ENCODE results near the gene FAM53B.

Gene FAM53B

DNA sequence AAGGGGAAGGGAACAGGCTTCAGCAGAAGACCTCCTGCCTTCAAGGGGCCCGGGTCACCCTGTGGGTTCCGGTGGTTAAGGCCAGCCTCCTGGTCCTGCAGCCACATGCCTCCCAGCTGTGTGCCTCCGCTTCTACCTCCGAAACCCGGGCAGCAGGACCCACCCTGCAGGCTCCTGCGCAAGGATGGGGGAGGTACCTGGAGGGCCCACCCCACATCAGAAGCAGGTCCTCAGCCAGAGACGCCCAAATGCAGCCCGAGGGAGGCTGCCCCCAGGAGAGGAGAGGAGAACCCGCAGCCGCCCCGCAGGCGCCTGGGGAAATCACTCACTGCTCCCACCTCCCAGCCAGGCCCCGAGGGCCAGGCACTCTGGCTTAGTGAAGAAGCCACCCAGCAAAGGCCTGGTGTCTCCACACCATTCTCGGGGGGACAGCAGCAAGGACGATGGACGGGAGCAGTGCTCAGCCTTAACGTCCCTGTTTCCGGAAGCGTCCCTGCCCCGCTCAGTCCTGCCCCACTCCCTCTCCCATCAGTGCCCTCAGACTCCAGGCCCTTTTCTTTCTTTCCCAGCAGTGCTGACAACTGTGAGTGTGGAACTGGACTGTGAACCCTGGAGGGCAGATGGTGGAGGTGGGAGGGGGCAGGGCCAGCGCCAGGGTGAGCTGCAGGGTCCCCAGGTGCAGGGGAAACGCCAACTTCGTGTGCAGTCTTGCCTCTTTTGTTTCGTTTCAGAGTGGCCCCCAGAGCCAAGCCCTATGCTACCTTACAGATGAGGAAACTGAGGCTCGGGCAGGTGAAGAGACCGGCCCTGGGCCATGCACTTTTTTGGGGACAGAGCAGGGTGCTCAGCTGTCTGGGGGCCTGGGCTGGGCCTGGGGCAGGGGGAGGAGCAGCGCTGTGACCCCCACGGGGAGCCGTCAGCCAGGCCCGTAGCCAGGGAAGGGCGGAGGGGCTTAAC is 138.0 kb downstream of the FAM53B start:
- no peak for DNase-seq

DNA sequence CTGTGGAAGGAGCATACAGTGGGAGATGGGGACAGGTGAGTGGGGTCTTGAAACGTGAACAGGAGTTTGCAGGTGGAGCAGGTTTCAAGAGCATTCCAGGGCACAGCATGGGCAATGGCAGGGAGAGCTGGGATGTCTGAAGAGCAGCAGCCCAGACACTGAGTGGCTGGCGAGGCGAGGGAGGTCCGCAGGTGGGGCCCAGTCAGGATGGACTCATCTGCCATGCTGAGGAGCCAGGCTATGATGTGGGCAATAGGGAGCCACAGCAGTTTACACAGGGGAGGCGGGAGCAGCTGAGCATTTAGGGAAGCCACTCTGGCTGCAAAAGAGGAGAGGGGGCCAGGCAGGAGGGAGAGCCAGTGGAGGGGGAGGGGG is 138.7 kb downstream of the FAM53B start:
- no peak for DNase-seq

DNA sequence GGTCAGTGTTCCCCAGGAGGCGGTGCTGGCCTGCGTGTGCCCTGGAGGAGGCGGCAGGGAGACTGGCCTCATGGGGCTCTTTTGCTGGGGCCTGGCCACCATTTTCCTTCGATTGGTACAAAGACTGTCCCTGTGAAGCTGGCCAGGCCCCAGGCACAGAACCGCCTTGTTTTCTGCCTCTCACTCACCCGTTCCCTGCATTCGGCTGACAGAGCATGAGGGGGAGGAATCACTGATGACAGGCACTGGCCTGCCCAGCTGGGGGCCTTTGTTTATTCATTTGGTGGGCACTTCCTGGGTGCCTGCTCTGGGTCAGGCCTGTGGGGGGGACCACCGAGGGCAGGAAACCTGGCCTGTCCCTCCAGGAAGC is 139.2 kb downstream of the FAM53B start:
- no peak for DNase-seq

- no peak for DNase-seq
Measured at GRCh38 chr10:124604214-124605000, 139.8 kb downstream of the FAM53B start.

- DNase-seq: no peak
Measured at GRCh38 chr10:124603376-124604213, 140.6 kb downstream of the FAM53B start.

GRCh38 chr10:124602646-124603365 is 141.4 kb downstream of the FAM53B start:
- no peak for DNase-seq

DNA sequence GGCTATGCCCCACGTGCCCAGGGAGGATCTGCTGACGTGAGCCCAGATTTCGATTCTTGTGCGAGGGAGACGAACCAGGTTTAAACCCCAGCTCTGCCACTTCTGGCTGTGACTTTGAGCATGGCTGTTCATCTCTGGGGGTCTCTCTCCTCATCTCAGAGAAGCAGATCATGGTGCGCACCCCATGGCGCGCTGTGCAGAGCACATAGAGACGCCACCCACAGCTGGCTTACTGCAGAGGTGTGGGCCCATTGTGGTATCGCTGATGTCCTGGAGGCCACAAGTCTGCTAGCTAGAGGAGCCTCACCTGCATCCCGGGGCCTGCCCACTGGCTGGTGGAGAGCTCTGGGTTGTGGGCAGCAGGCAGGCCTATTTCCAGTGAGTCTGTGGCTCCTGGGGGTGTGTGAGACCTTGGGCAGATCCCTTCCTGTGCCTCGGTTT is 142.0 kb downstream of the FAM53B start:
- DNase-seq: no peak

GRCh38 chr10:124601431-124602120 is 142.6 kb downstream of the FAM53B start:
- no peak for DNase-seq

GRCh38 chr10:124601016-124601415 is 143.2 kb downstream of the FAM53B start:
- no peak for DNase-seq

GRCh38 chr10:124600051-124600880 is 143.9 kb downstream of the FAM53B start:
- DNase-seq: no peak

DNA sequence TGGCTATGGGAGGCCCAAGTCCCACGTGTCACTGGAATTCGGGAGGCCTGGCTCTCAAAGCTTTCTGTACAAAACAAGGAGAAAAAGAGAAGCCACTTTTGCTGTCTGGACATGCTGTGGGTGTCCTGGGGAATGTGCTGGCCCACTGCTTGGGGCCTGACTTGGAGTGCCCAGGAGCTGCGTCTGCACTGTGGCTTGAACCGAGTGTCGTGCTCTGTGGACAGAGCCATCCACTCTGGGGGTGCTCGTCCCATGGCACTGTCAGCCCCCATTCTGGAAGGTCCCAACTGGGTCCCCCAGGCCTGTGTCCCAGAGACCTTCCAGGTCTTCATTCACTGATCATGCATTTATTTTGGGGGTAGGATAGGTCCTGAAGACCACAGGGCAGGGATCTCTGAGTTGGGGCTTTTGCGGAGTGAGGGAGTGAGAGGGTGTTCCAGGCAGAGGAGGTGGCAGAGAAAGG is 144.6 kb downstream of the FAM53B start:
- no peak for DNase-seq

- DNase-seq: no peak
Measured at GRCh38 chr10:124598773-124599587, 145.2 kb downstream of the FAM53B start.

DNA sequence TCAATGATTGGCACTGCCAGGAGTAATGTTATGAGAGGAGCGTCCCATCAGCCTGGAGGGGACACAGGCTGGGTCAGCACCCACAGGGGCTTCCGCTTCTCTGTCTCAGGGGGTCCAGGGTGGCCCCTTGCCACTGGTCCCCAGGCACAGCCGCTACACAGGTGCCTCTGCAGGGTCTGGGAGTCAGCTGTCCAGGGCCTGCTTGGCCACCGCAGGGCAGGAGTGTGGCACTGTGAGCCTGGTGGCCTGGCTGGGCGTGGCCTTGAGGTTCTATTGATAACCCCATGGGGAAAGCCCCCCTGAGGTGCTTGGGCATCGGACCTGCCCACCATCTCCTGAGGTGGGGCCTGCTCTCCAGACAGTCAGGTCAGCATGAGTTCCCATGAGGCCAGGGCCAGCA is 146.0 kb downstream of the FAM53B start:
- DNase-seq: no peak

DNA sequence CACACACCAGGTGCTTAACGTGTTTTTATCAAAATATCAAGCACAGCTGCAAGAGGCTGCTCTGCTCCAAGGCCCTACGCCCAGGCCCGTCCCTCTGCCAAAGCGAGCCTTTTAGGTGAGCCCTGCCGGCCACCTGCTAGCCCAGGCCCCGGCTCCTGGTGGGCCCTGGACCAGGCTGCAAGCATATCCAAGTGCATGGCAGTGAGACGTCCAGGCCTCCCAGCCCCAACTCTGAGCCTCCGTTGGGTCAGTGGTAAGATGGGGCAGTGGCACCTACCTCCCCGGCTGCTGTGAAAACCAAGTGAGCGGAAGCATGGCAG is 146.4 kb downstream of the FAM53B start:
- DNase-seq: no peak

GRCh38 chr10:124596962-124597845 is 147.0 kb downstream of the FAM53B start:
- no peak for DNase-seq

- no peak for DNase-seq
Measured at GRCh38 chr10:124596116-124596785, 147.9 kb downstream of the FAM53B start.

DNA sequence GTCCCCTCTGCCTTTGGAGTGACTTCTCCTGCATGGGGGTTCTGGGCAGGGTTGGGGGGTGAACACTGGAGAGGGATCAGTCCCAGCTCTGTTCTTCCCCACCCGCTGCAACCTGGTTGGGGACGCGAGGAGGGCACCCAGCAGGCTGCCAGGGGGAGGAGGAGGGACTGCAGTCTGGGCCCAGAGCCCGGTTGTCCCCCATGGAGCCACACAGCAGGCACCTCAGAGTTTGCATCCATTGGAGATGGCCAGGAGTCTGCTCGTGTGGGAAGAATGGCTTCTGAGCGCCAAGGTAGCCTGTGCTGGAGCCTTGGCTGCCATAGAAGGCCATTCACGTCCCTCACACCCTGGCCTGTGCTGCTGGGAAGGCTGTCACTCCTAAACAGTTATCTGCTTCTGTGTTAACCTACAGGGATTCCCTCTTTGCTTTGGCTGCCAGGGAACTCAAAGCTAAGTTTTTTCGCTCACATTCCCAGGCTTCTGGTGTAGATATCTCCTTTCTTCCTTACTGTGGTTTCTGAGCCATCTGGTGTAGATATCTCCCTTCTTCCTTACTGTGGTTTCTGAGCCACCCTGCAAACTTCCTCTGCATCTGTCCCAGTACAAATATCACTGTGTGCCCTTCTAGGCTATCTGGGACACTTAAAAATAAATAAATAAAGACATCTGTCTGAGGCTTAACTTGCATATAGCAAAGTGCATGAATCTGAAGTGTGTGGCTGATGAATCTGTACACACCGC is 148.9 kb downstream of the FAM53B start:
- DNase-seq: no peak

DNA sequence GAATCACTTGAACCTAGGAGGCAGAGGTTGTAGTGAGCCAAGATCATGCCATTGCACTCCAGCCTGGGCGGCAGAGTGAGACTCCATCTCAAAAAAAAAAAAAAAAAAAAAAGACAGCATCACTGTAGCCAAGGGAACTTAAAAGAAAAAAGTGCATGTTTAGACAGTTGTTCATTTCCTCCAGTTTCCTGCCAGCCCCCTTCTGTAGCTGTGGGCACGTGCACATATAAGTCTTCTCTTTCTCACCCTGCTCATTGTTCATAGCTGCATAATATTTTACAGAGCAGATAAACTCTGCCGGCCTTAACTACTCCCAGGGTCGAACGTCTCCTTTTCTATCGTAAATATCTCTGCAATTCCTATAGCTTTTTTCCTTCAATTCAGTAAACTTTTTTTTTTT is 149.9 kb downstream of the FAM53B start:
- no peak for DNase-seq
